PC-9 (cell line): ENCODE data around the gene GRIPAP1.

Experiments
- CTCF ChIP-seq: fragments of 200-600 bp; sonication (generic); conservative IDR thresholded peaks from 2 replicates; pipeline ENCODE4 v1.6.1; 2017; ENCODE audit warnings: mixed run types, antibody characterized with exemption, mild to moderate bottlenecking, moderate library complexity
- EZH2 ChIP-seq: fragments of 200-600 bp; sonication (generic); IDR thresholded peaks from 2 replicates; pipeline ENCODE4 v1.8.0; 2017; ENCODE audit warnings: antibody characterized with exemption, low read depth

GRCh38 chrX:48956728-48957414 is 45.2 kb downstream of the GRIPAP1 start:
- TF ChIP-seq CTCF (no peak), EZH2 (no peak)
